Lower leg skin (tissue), 3 donors: ENCODE data around the gene GPR158.

Experiments
- CTCF ChIP-seq, 3 donors: fragments of 450-650 bp; IDR thresholded peaks; one replicate each; pipeline ENCODE4 v1.5.1; 2016; ENCODE audit warnings: antibody characterized with exemption in 3 of 3, mild to moderate bottlenecking in 3 of 3, moderate library complexity in 2 of 3
- POLR2A ChIP-seq, 2 donors: fragments of 450-650 bp; IDR thresholded peaks; one replicate each; pipeline ENCODE4 v1.6.1; 2016 to 2017; ENCODE audit warnings: antibody characterized with exemption in 2 of 2, mild to moderate bottlenecking in 1 of 2, moderate library complexity in 1 of 2

GRCh38 chr10:25327273-25327672 is 152.5 kb downstream of the GPR158 start:
- TF ChIP-seq CTCF (IDR thresholded peaks at IDR 0.05) = no peak
- TF ChIP-seq POLR2A (IDR thresholded peaks at IDR 0.05) = no peak
